MCF 10A (cell line): ENCODE measurements around the gene SNAP23. TPM values are rescaled to one million over a fixed set of nuclear protein-coding genes. Genes with fewer than 3 reads are reported as not detected.

ENCODE experiments used
- BruUV-seq: library from RNA; stranded (reverse); fragments of 400-500 nt; replicated peaks from 2 replicates; lab custom pipeline; 2021; lab: Mats Ljungman, UMichigan
- CTCF ChIA-PET: fragments of 300-600 bp; sonication (Branson Sonifier 250); formaldehyde crosslinking; extraction: SDS; loops from one replicate; lab custom pipeline; 2021; ENCODE audit warnings: antibody characterized with exemption, inconsistent platforms; lab: Yijun Ruan, JAX
- POLR2A ChIA-PET: fragments of 300-600, 350-650 bp; sonication (Branson Sonifier 250); formaldehyde crosslinking; extraction: SDS; loops from one replicate; lab custom pipeline; 2020; ENCODE audit warnings: antibody characterized with exemption, inconsistent platforms; lab: Yijun Ruan, JAX
- DNase-seq: peaks from one replicate; pipeline ENCODE4 v3.0.0-alpha.2; 2018; ENCODE audit not compliant: unreplicated experiment
- H3K27ac Mint-ChIP-seq: one replicate; pipeline ENCODE4 v1.8.0; 2022; ENCODE audit warnings: mild to moderate bottlenecking, low read depth, mixed read lengths; ENCODE audit not compliant: unreplicated experiment
- H3K27me3 Mint-ChIP-seq: one replicate; pipeline ENCODE4 v1.8.0; 2022; ENCODE audit warnings: mixed read lengths; ENCODE audit not compliant: insufficient read depth, unreplicated experiment
- H3K36me3 Mint-ChIP-seq: one replicate; pipeline ENCODE4 v1.8.0; 2022; ENCODE audit warnings: mild to moderate bottlenecking, moderate library complexity, mixed read lengths; ENCODE audit not compliant: insufficient read depth, unreplicated experiment
- H3K4me1 Mint-ChIP-seq: one replicate; pipeline ENCODE4 v1.8.0; 2022; ENCODE audit warnings: mixed read lengths; ENCODE audit not compliant: insufficient read depth, unreplicated experiment
- H3K4me3 Mint-ChIP-seq: one replicate; pipeline ENCODE4 v1.8.0; 2022; ENCODE audit warnings: mild to moderate bottlenecking, moderate library complexity, mixed read lengths; ENCODE audit not compliant: unreplicated experiment
- H3K9me3 Mint-ChIP-seq: one replicate; pipeline ENCODE4 v1.8.0; 2022; ENCODE audit warnings: mixed read lengths; ENCODE audit not compliant: unreplicated experiment
- intact Hi-C: fragments of 100-400 bp; cut with micrococcal nuclease; formaldehyde crosslinking; loops from 2 replicates; pipeline ENCODE4 v1.14.1; 2022
- total RNA-seq: library from RNA; stranded (reverse); gene quantifications from 2 replicates; pipeline ENCODE4 v1.2.3, GENCODE V29; 2022
- TF ChIP-seq, protein P1 (sequence below): fragments of 200-600 bp; IDR thresholded peaks from one replicate; pipeline ENCODE4 v1.8.0; 2022; ENCODE audit warnings: antibody characterized with exemption, mild to moderate bottlenecking; ENCODE audit not compliant: unreplicated experiment

Gene SNAP23
- total RNA-seq, 1 experiment from 2014 or later: 47.4 TPM

DNA sequence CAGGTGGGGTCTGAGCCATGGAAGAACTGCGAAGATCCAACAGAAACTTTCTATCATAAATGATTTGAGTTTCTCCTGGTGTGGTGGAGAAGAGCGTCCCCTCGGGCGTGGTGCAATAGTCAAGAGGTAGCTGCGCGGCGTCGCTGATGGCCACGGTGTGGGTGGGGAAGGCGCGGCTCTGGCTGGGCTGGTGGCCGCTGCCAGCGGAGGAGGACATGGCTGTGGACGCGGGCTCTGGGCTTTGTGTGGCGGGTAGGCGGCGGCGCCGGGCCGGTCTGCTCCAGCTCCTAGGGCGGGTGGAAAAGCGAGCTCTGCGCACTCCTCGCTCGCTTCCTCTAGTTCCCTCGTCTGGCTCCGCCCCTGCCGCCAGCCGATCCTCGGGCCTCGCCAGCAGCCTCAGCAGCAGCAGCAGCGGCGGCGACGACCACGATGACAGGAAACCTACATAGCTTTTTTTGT is 85.9 kb downstream of the SNAP23 start:
- ChIA-PET CTCF (interaction anchor here (0.6 to 1.9 kb wide), 4 partner anchors 38 to 91 kb away, joined by 3 to 9 read pairs (median 3); no protein-coding TSS in a partner anchor), POLR2A (interaction anchor here (0.6 to 1.6 kb wide), 4 partner anchors 33 to 336 kb away, joined by 3 to 12 read pairs (median 4); partner anchors contain the start of genes HAUS2 and LRRC57)
- Mint-ChIP-seq H3K36me3 (peaks cover 6% of the 10 kb centered on the region), H3K9me3 (no peaks in the 10 kb centered on the region), H3K4me3 (peak overlapping the region; percentile 73), H3K4me1 (peaks cover 11% of the 10 kb centered on the region), H3K27ac (peak overlapping the region; percentile 5), H3K27me3 (no peaks in the 10 kb centered on the region)
- TF ChIP-seq, protein P1, sequence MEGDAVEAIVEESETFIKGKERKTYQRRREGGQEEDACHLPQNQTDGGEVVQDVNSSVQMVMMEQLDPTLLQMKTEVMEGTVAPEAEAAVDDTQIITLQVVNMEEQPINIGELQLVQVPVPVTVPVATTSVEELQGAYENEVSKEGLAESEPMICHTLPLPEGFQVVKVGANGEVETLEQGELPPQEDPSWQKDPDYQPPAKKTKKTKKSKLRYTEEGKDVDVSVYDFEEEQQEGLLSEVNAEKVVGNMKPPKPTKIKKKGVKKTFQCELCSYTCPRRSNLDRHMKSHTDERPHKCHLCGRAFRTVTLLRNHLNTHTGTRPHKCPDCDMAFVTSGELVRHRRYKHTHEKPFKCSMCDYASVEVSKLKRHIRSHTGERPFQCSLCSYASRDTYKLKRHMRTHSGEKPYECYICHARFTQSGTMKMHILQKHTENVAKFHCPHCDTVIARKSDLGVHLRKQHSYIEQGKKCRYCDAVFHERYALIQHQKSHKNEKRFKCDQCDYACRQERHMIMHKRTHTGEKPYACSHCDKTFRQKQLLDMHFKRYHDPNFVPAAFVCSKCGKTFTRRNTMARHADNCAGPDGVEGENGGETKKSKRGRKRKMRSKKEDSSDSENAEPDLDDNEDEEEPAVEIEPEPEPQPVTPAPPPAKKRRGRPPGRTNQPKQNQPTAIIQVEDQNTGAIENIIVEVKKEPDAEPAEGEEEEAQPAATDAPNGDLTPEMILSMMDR: no peak
- no TSS peak for BruUV-seq
- intact Hi-C loops: no loop called here
- peak; percentile 70 for DNase-seq

Other genes with a start within 250 kb of the SNAP23 start
- 24.0 and 31.7 TPM in 2 replicates for gene GANC, start 222.4 kb upstream of the SNAP23 start, total RNA-seq
- gene TMEM87A, start 222.2 kb upstream of the SNAP23 start, total RNA-seq: 51.3 and 52.3 TPM in 2 replicates
- gene CAPN3, start 136.1 kb upstream of the SNAP23 start, total RNA-seq: 4.7 and 7.5 TPM in 2 replicates
- 54.2 and 61.4 TPM in 2 replicates for gene ZNF106, start 4.5 kb upstream of the SNAP23 start, total RNA-seq
- gene LRRC57, start 53.2 kb downstream of the SNAP23 start, total RNA-seq: 18.3 and 24.7 TPM in 2 replicates
- 22.6 and 29.6 TPM in 2 replicates for gene HAUS2, start 53.2 kb downstream of the SNAP23 start, total RNA-seq
- 2.0 and 2.9 TPM in 2 replicates for gene STARD9, start 80.0 kb downstream of the SNAP23 start, total RNA-seq
- gene CDAN1, start 241.5 kb downstream of the SNAP23 start, total RNA-seq: 9.5 and 14.8 TPM in 2 replicates